Erythroblast (primary cell): ENCODE measurements around the gene CHST15.

Experiments used
- GATA1 ChIP-seq: IDR thresholded peaks from 2 replicates; pipeline ENCODE4 v1.6.1; 2011; ENCODE audit warnings: low read depth, mild to moderate bottlenecking, control low read depth, low read length, moderate library complexity
- POLR2A ChIP-seq: IDR thresholded peaks from 2 replicates; pipeline ENCODE4 v1.6.1; 2011; ENCODE audit warnings: mild to moderate bottlenecking, low read length

- no peak for TF ChIP-seq POLR2A
- no peak for TF ChIP-seq GATA1
Observed at GRCh38 chr10:124114696-124115095, 21.3 kb upstream of the CHST15 start.
